ENCODE results near the gene CAMTA1.
"Not testable (repeated sequence)": the region's sequence is repeated elsewhere in the genome, so short reads cannot be mapped to it uniquely, and the experiment has no call there.

CAMTA1 gene

DNA sequence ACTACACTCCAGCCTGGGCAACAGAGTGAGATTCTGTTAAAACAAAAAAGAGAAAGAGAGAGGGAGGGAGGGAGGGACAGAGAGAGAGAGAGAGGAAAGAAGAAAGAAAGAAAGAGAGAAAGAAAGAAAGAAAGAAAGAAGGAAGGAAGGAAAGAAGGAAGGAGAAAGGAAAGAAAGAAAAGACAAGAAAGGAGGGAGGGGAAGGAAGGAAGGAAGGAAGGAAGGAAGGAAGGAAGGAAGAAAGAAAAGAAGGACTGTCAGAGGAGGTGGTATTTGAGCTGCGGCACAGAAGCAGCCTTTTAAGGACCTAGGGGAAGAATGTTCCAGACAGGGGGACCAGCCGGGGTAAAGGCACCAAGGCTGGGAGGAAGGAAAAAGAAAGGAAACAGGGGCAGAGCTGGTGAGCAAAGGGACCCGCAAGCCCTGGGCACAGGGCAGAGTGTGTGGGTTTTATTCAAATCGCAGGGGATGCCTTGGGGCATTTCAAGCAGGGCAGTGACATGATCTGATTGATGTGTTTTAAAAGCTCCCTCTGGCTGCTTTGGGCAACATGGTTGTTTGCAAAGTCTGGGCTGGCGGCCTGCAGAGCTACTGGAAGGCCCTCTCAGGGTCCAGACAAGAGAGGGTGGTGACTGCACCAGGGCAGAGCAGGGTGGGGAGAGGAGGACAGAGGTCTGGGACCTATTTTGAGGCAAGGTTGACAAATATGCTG, 808.9 kb downstream of the CAMTA1 start:
- no peaks in the 10 kb centered on the region for H3K9me3 ChIP-seq (ENCODE audit: control insufficient read depth, insufficient read depth, low read length)
- H3K36me3 ChIP-seq (ENCODE audit: control insufficient read depth, insufficient read depth, low read length) = no peaks in the 10 kb centered on the region
- no peaks in the 10 kb centered on the region for H3K27me3 ChIP-seq (ENCODE audit: control insufficient read depth, insufficient read depth, low read length)
- H3K4me1 ChIP-seq (ENCODE audit: control insufficient read depth, insufficient read depth, low read length) = no peaks in the 10 kb centered on the region
- H3K4me3 ChIP-seq (ENCODE audit: low read depth, low read length) = no peak overlapping the region
- no peak overlapping the region for H3K9ac ChIP-seq (ENCODE audit: low read depth, low read length)

DNA sequence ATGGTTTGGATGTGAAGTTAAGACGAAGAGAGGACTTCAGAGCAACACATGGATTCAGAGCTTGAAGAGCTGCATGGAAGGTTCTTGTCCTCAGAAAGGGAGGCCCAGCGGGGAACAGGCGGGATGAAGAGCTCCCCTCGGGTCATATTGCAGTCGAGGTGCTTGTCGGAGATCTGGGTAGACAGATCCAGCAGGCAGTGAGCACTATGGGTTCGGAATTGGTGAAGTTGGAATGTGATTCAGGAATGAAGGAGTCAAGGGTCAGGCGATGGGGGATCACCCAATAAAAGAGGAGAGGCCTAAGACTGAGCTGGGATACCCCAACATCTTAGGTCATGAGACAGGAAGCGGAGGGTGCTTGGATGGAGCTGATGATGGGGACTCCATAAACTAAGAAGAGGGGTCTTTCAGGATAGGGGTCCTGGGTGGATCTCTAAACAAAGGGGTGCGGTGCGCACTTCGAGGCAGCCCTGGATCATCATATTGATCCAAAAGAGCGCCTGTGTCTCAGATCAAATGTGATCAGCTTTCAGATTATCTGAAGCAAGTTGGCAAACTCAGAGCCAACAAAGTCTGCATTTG, 809.6 kb downstream of the CAMTA1 start:
- H3K36me3 ChIP-seq (ENCODE audit: control insufficient read depth, insufficient read depth, low read length) = no peaks in the 10 kb centered on the region
- no peaks in the 10 kb centered on the region for H3K9me3 ChIP-seq (ENCODE audit: control insufficient read depth, insufficient read depth, low read length)
- no peaks in the 10 kb centered on the region for H3K4me1 ChIP-seq (ENCODE audit: control insufficient read depth, insufficient read depth, low read length)
- no peaks in the 10 kb centered on the region for H3K27me3 ChIP-seq (ENCODE audit: control insufficient read depth, insufficient read depth, low read length)
- no peak overlapping the region for H3K9ac ChIP-seq (ENCODE audit: low read depth, low read length)
- no peak overlapping the region for H3K4me3 ChIP-seq (ENCODE audit: low read depth, low read length)

DNA sequence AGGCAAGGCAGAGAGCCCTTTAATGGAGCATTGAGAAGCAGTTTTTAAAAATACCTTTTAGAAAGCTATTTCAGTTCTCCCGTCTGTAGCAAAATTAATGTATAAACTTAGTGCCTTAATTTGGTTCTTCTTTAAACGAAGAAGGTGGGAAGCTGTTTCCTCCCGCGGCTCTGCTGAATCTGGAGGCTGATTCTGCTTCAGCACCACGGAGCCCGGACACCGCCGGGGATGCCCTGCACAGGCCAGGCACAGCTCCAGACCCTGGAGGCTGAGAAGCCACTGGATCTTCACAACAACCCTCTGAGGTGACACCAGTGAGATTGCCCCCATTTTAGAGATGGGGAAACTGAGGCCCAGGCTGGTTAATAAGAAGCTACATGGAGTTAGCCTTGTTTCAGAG, 810.1 kb downstream of the CAMTA1 start:
- Histone ChIP-seq H3K4me1 (ENCODE audit: control insufficient read depth, insufficient read depth, low read length) (no peaks in the 10 kb centered on the region), H3K9me3 (ENCODE audit: control insufficient read depth, insufficient read depth, low read length) (no peaks in the 10 kb centered on the region), H3K4me3 (ENCODE audit: low read depth, low read length) (no peak overlapping the region), H3K9ac (ENCODE audit: low read depth, low read length) (no peak overlapping the region), H3K36me3 (ENCODE audit: control insufficient read depth, insufficient read depth, low read length) (no peaks in the 10 kb centered on the region), H3K27me3 (ENCODE audit: control insufficient read depth, insufficient read depth, low read length) (no peaks in the 10 kb centered on the region)

DNA sequence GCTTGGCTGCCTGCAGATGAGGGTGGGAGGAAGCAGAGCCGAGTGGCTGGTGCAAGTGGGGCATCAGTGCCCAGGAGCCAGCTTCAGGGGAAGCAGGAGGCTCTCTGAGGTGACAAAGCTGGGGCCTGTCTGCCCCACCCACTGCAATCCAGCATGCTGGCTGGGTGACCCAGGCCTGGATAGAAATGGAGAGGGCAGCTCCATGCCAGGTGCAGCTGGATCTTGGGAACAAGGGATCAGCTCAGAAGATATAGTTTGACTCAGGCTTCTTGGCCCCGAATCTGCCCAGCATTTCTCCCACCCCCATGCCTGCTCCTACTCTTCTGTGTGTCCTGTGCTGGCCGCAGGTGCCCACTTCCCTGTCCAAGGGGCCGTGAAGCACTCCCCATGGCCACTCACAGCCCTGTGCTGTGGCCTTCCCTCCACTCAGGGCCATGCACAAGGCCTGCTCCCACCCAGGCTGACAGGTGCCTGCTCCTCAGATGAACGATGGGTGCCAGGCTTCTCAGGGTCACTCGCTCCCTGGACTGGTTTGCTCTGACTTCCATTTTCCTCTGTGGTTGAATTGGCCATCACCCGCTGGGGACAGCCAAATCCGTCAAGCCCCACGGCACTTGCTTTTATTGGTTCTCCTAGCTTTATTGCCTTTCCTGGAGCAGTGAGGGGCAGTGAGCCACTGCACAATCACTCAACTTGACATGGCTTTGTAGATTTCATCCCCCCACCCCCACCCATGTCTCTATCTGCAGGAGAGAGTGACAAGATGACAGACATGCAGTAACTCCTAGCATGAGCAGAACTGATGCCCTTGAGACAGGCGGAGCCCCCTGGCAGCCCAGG, 811.1 kb downstream of the CAMTA1 start:
- Histone ChIP-seq H3K9me3 (ENCODE audit: control insufficient read depth, insufficient read depth, low read length) (no peaks in the 10 kb centered on the region), H3K36me3 (ENCODE audit: control insufficient read depth, insufficient read depth, low read length) (no peaks in the 10 kb centered on the region), H3K9ac (ENCODE audit: low read depth, low read length) (no peak overlapping the region), H3K27me3 (ENCODE audit: control insufficient read depth, insufficient read depth, low read length) (no peaks in the 10 kb centered on the region), H3K4me3 (ENCODE audit: low read depth, low read length) (no peak overlapping the region), H3K4me1 (ENCODE audit: control insufficient read depth, insufficient read depth, low read length) (no peaks in the 10 kb centered on the region)

DNA sequence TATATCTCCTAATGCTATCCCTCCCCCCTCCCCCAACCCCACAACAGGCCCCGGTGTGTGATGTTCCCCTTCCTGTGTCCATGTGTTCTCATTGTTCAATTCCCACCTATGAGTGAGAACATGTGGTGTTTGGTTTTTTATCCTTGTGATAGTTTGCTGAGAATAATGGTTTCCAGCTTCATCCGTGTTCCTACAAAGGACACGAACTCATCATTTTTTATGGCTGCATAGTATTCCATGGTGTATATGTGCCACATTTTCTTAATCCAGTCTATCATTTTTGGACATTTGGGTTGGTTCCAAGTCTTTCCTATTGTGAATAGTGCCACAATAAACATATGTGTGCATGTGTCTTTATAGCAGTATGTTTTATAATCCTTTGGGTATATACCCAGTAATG, 812.8 kb downstream of the CAMTA1 start:
- not testable (repeated sequence) for H3K9me3 ChIP-seq (ENCODE audit: control insufficient read depth, insufficient read depth, low read length); H3K9ac ChIP-seq (ENCODE audit: low read depth, low read length); H3K4me1 ChIP-seq (ENCODE audit: control insufficient read depth, insufficient read depth, low read length); H3K36me3 ChIP-seq (ENCODE audit: control insufficient read depth, insufficient read depth, low read length); H3K27me3 ChIP-seq (ENCODE audit: control insufficient read depth, insufficient read depth, low read length); H3K4me3 ChIP-seq (ENCODE audit: low read depth, low read length)

DNA sequence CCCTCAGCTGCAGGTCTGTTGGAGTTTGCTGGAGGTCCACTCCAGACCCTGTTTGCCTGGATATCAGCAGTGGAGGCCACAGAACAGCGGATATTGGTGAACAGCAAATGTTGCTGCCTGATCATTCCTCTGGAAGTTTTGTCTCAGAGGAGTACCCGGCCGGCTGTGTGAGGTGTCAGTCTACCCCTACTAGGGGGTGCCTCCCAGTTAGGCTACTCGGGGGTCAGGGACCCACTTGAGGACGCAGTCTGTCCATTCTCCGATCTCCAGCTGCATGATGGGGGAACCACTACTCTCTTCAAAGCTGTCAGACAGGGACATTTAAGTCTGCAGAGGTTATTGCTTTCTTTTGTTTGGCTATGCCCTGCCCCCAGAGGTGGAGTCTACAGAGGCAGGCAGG, 819.7 kb downstream of the CAMTA1 start:
- H3K9ac ChIP-seq (ENCODE audit: low read depth, low read length); H3K36me3 ChIP-seq (ENCODE audit: control insufficient read depth, insufficient read depth, low read length); H3K27me3 ChIP-seq (ENCODE audit: control insufficient read depth, insufficient read depth, low read length); H3K9me3 ChIP-seq (ENCODE audit: control insufficient read depth, insufficient read depth, low read length); H3K4me3 ChIP-seq (ENCODE audit: low read depth, low read length); H3K4me1 ChIP-seq (ENCODE audit: control insufficient read depth, insufficient read depth, low read length): not testable (repeated sequence)

DNA sequence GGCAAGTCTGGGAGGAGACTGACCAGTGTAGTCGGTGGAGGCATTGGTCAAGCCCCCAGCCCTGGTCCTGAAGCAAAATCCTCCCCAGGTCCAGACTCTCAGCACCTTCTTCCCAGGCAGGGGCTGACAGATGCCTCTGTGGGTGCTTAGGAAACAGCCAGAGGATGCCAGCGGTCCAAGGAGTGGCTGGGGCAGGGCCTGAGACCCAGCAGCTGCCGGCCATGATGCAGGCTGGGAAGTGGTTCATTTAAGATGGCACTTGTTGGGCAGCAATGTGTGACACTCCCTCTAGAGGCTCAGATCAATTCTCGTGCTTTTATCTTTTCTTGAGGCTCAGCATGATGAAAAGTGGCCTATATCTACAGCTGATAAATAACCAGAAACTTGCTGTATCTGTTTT, 820.8 kb downstream of the CAMTA1 start:
- Histone ChIP-seq H3K9ac (ENCODE audit: low read depth, low read length) (no peak overlapping the region), H3K9me3 (ENCODE audit: control insufficient read depth, insufficient read depth, low read length) (peaks cover 5% of the 10 kb centered on the region), H3K36me3 (ENCODE audit: control insufficient read depth, insufficient read depth, low read length) (no peaks in the 10 kb centered on the region), H3K4me3 (ENCODE audit: low read depth, low read length) (no peak overlapping the region), H3K27me3 (ENCODE audit: control insufficient read depth, insufficient read depth, low read length) (no peaks in the 10 kb centered on the region), H3K4me1 (ENCODE audit: control insufficient read depth, insufficient read depth, low read length) (peaks cover 4% of the 10 kb centered on the region)

DNA sequence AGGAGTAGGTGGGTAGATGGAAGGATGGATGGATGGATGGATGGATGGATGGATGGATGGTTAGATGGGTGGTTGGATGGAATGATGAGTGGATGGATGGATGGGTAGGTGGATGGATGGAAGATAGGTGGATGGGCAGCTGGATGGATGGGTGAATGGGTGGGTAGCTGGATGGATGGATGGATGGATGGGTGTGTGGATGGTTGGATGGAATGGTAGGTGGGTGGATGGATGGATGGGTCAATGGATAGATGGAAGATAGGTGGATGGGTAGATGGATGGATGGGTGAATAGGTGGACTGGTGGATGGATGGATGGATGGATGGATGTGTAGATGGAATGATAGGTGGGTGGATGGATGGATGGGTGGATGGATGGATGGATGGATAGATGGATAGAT, 821.8 kb downstream of the CAMTA1 start:
- Histone ChIP-seq H3K4me3 (ENCODE audit: low read depth, low read length) (no peak overlapping the region), H3K36me3 (ENCODE audit: control insufficient read depth, insufficient read depth, low read length) (no peaks in the 10 kb centered on the region), H3K27me3 (ENCODE audit: control insufficient read depth, insufficient read depth, low read length) (no peaks in the 10 kb centered on the region)

DNA sequence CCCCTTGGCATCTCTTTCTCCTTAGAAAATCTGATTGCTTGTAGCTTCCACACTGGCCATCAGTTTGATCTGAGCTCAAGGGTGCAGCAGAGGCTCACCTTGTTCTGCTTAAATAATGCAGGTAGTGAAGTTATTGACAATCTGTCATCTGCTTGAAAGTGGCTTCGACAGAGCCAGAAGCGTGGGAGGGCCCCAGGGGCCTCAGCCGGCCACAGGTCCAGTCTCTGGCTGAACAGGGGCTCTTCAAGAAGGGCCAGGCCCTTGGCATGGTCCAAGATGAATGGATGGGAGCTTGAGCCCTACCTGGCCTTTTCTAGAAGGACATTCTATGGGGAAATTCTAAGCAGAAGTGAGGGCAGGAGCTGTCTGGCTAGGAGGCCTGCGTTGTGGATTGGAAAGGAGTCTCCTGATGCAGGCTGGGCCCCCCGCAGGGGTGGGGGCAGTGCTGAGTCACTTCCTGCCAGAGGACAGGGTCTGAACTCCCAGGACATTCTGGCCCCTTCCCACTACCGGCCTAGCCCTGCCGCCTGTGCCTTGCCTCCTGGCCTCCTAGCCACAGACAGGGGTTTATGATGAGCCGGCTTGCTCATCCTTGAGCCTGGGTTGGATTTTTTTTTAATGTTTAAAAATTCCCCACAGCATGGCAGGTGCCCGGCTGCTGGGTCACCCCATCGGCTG, 823.5 kb downstream of the CAMTA1 start:
- Histone ChIP-seq H3K4me1 (ENCODE audit: control insufficient read depth, insufficient read depth, low read length) (peaks cover 4% of the 10 kb centered on the region), H3K9ac (ENCODE audit: low read depth, low read length) (no peak overlapping the region), H3K27me3 (ENCODE audit: control insufficient read depth, insufficient read depth, low read length) (no peaks in the 10 kb centered on the region), H3K9me3 (ENCODE audit: control insufficient read depth, insufficient read depth, low read length) (peaks cover 5% of the 10 kb centered on the region), H3K4me3 (ENCODE audit: low read depth, low read length) (no peak overlapping the region), H3K36me3 (ENCODE audit: control insufficient read depth, insufficient read depth, low read length) (no peaks in the 10 kb centered on the region)

More for the DNA sequence above, 821.8 kb downstream of the CAMTA1 start:
- Histone ChIP-seq H3K9me3 (ENCODE audit: control insufficient read depth, insufficient read depth, low read length) (peaks cover 5% of the 10 kb centered on the region), H3K9ac (ENCODE audit: low read depth, low read length) (no peak overlapping the region), H3K4me1 (ENCODE audit: control insufficient read depth, insufficient read depth, low read length) (peaks cover 4% of the 10 kb centered on the region)

DNA sequence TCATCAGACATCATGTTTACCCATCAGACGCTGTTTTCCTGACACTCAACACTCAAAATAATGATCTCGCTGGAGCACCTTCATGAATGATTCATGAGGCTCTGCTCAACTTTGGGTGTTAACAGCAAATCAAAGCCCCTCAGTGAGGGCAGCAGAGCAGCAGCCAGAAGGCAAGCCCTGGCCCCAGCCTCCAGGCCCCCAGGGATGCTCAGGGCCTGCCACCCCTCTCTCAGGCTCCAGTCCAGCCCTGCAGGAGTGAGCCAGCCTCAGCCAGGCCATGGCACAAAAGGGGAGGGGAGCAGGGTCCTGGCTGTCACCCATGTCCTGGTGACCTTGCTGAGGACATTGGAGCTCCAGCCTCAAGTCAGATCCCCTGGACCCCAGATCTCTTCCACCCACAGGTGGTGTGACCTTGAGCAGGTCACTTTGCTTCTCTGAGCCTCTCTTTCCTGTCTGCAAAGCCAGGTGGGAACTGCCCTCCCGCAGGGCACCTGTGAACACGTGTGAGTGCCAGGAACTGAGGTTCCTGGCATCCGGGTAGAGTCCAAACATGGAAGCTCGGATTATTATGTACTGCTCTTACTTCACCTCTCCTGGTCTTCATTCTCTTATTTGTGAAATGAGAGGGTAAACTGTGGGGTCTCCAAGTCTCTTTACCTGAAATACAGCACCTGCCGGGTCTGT, 824.2 kb downstream of the CAMTA1 start:
- no peaks in the 10 kb centered on the region for H3K27me3 ChIP-seq (ENCODE audit: control insufficient read depth, insufficient read depth, low read length)

DNA sequence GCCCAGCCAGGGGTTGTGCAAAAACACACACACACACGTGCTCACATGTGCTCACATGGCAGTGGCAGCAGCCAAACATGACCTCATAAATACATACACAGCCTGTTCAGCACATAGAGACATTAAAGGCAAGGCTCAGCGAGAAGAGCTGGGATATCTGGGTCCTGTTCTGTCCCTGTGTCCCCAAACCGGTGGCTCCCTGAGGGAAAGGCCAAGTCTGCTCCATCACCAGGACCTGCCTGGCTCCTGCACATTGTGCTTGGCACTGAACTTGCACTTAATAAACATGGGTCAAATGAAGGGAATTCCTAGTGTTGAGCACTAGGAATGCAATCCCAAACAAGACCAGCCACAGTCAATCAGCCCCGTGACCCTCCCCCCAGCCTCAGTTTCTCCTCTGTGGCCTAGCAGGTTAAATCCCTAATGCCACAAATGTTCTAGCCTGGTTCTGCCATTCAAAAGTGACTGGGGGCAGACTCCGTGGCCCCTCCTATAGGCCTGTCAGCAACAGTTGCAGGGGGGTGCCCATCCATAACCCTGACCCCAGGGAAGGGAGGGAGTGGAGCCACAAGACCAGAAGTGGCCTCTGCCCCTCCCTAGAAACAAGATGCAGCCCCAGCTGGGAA, 825.0 kb downstream of the CAMTA1 start:
- peaks cover 5% of the 10 kb centered on the region for H3K9me3 ChIP-seq (ENCODE audit: control insufficient read depth, insufficient read depth, low read length)
- no peaks in the 10 kb centered on the region for H3K36me3 ChIP-seq (ENCODE audit: control insufficient read depth, insufficient read depth, low read length)
- H3K9ac ChIP-seq (ENCODE audit: low read depth, low read length) = no peak overlapping the region
- no peaks in the 10 kb centered on the region for H3K27me3 ChIP-seq (ENCODE audit: control insufficient read depth, insufficient read depth, low read length)
- no peak overlapping the region for H3K4me3 ChIP-seq (ENCODE audit: low read depth, low read length)
- peaks cover 4% of the 10 kb centered on the region for H3K4me1 ChIP-seq (ENCODE audit: control insufficient read depth, insufficient read depth, low read length)

More for the DNA sequence above, 824.2 kb downstream of the CAMTA1 start:
- Histone ChIP-seq H3K4me1 (ENCODE audit: control insufficient read depth, insufficient read depth, low read length) (peaks cover 4% of the 10 kb centered on the region), H3K36me3 (ENCODE audit: control insufficient read depth, insufficient read depth, low read length) (no peaks in the 10 kb centered on the region), H3K9ac (ENCODE audit: low read depth, low read length) (no peak overlapping the region), H3K9me3 (ENCODE audit: control insufficient read depth, insufficient read depth, low read length) (peaks cover 5% of the 10 kb centered on the region), H3K4me3 (ENCODE audit: low read depth, low read length) (no peak overlapping the region)

Data from iPS-15b (cell line).